Urinary bladder (tissue), 4 donors: ENCODE measurements around the gene CENPK. TPM values are rescaled to one million over a fixed set of nuclear protein-coding genes. Genes with fewer than 3 reads are reported as not detected.
A peak's percentile ranks its signal among the peaks of the same experiment; 100 is the strongest.
"Not testable (repeated sequence)": the region's sequence is repeated elsewhere in the genome, so short reads cannot be mapped to it uniquely, and the experiment has no call there.

Experiments
- DNase-seq: peaks from one replicate; pipeline ENCODE4 v3.0.0-alpha.2; 2015; ENCODE audit errors: extremely low spot score
- H3K27ac ChIP-seq: one replicate; pipeline ENCODE4 v1.5.1; 2013; ENCODE audit warnings: low read depth, mild to moderate bottlenecking, moderate library complexity
- H3K36me3 ChIP-seq: one replicate; pipeline ENCODE4 v1.6.1; 2013; ENCODE audit warnings: mild to moderate bottlenecking, moderate library complexity; ENCODE audit not compliant: insufficient read depth
- H3K4me1 ChIP-seq: one replicate; pipeline ENCODE4 v1.6.1; 2013; ENCODE audit warnings: mild to moderate bottlenecking, moderate library complexity; ENCODE audit not compliant: insufficient read depth
- H3K4me3 ChIP-seq: one replicate; pipeline ENCODE4 v1.5.1; 2013; ENCODE audit warnings: low read depth, low read length
- WGBS: extraction: QIAGEN DNeasy Blood & Tissue Kit; methylation state at CpG from one replicate; pipeline ENCODE4 v1.1.7; 2013; 5-methylcytosine and 5-hydroxymethylcytosine counted together
- polyA plus RNA-seq: library from polyadenylated mRNA; stranded (reverse); fragments of 200-250 nt; gene quantifications from one replicate; pipeline ENCODE4 v1.2.3, GENCODE V29; 2013
- total RNA-seq: library from RNA; depleted of rRNA; stranded (reverse); fragments of >200 nt; gene quantifications from one replicate; pipeline ENCODE4 v1.2.3, GENCODE V29; 2014
- donor health status: healthy with polysubstance abuse.
- donor health status: healthy.

CENPK gene
- 40.4 TPM for total RNA-seq
- polyA plus RNA-seq: 1.4 TPM

GRCh38 chr5:65562731-65563701, at the start of gene CENPK, which contains the start of gene PPWD1:
TSS of gene CENPK (minus strand) at chr5:65563168. CDS start at chr5:65554907, 8,261 bp downstream.
TSS of gene PPWD1 (plus strand) at chr5:65563296. CDS start at chr5:65563311, 15 bp downstream.
- no peaks in the 10 kb centered on the region for H3K4me1 ChIP-seq

GRCh38 chr5:65612298-65612907, 49.4 kb upstream of the CENPK start:
- no peak overlapping the region for H3K4me3 ChIP-seq
- DNase-seq: no peak
- 90% methylated on average over 4 of the region's 4 CpGs for WGBS

More at GRCh38 chr5:65562731-65563701, at the start of gene CENPK, which contains the start of gene PPWD1:
- Histone ChIP-seq H3K36me3 (no peaks in the 10 kb centered on the region), H3K27ac (peak within 1 kb of the TSS; percentile 73), H3K4me3 (peak within 1 kb of the TSS; percentile 54)
- under 1% methylated on average over 54 of the region's 54 CpGs for WGBS
- peak; percentile 91 for DNase-seq

GRCh38 chr5:65611524-65611923, 48.6 kb upstream of the CENPK start:
- no peak overlapping the region for H3K4me3 ChIP-seq
- no peak for DNase-seq
- WGBS: 84% methylated on average over 3 of the region's 3 CpGs
- H3K27ac ChIP-seq: no peak overlapping the region
- H3K36me3 ChIP-seq: peaks cover 4% of the 10 kb centered on the region
- no peaks in the 10 kb centered on the region for H3K4me1 ChIP-seq

More at GRCh38 chr5:65612298-65612907, 49.4 kb upstream of the CENPK start:
- peaks cover 1% of the 10 kb centered on the region for H3K4me1 ChIP-seq
- no peak overlapping the region for H3K27ac ChIP-seq
- peaks cover 2% of the 10 kb centered on the region for H3K36me3 ChIP-seq

GRCh38 chr5:65601761-65602160, 38.8 kb upstream of the CENPK start:
- H3K4me3 ChIP-seq, H3K27ac ChIP-seq, H3K36me3 ChIP-seq, H3K4me1 ChIP-seq, DNase-seq: not testable (repeated sequence)
- 97% methylated on average over 1 of the region's 1 CpG for WGBS

GRCh38 chr5:65588694-65589093, 25.7 kb upstream of the CENPK start:
- H3K4me3 ChIP-seq: no peak overlapping the region
- WGBS: 97% methylated on average over 2 of the region's 2 CpGs
- DNase-seq: no peak
- no peaks in the 10 kb centered on the region for H3K4me1 ChIP-seq
- peaks cover 1% of the 10 kb centered on the region for H3K36me3 ChIP-seq
- H3K27ac ChIP-seq: no peak overlapping the region

GRCh38 chr5:65577141-65577540, 14.2 kb upstream of the CENPK start:
- DNase-seq: no peak
- no peak overlapping the region for H3K4me3 ChIP-seq
- H3K27ac ChIP-seq: no peak overlapping the region
- H3K4me1 ChIP-seq: no peaks in the 10 kb centered on the region
- peaks cover 2% of the 10 kb centered on the region for H3K36me3 ChIP-seq

GRCh38 chr5:65570598-65571226, 7.7 kb upstream of the CENPK start:
- 93% methylated on average over 2 of the region's 2 CpGs for WGBS

GRCh38 chr5:65566505-65566904, 3.5 kb upstream of the CENPK start:
- no peaks in the 10 kb centered on the region for H3K4me1 ChIP-seq
- DNase-seq: no peak
- H3K4me3 ChIP-seq: no peak overlapping the region
- no peaks in the 10 kb centered on the region for H3K36me3 ChIP-seq
- 80% methylated on average over 5 of the region's 5 CpGs for WGBS
- H3K27ac ChIP-seq: no peak overlapping the region

More at GRCh38 chr5:65570598-65571226, 7.7 kb upstream of the CENPK start:
- Histone ChIP-seq H3K4me3 (no peak overlapping the region), H3K36me3 (no peaks in the 10 kb centered on the region), H3K4me1 (no peaks in the 10 kb centered on the region), H3K27ac (no peak overlapping the region)
- no peak for DNase-seq

GRCh38 chr5:65563777-65564176, 809 bp upstream of the CENPK start:
- Histone ChIP-seq H3K36me3 (no peaks in the 10 kb centered on the region), H3K4me3 (peak overlapping the region; percentile 54), H3K4me1 (no peaks in the 10 kb centered on the region), H3K27ac (no peak overlapping the region)
- DNase-seq: no peak
- 9% methylated on average over 11 of the region's 11 CpGs for WGBS

- Histone ChIP-seq H3K4me1 (no peaks in the 10 kb centered on the region), H3K4me3 (no peak overlapping the region), H3K27ac (no peak overlapping the region), H3K36me3 (no peaks in the 10 kb centered on the region)
- no peak for DNase-seq
- 89% methylated on average over 3 of the region's 3 CpGs for WGBS
Measured at GRCh38 chr5:65556718-65557117, 6.2 kb downstream of the CENPK start.

GRCh38 chr5:65556181-65556580, 6.8 kb downstream of the CENPK start:
- H3K36me3 ChIP-seq: no peaks in the 10 kb centered on the region
- H3K4me1 ChIP-seq: no peaks in the 10 kb centered on the region
- no peak overlapping the region for H3K27ac ChIP-seq
- 91% methylated on average over 2 of the region's 2 CpGs for WGBS
- no peak for DNase-seq
- no peak overlapping the region for H3K4me3 ChIP-seq

- no peaks in the 10 kb centered on the region for H3K4me1 ChIP-seq
- no peak overlapping the region for H3K27ac ChIP-seq
- no peak overlapping the region for H3K4me3 ChIP-seq
- no peak for DNase-seq
- H3K36me3 ChIP-seq: no peaks in the 10 kb centered on the region
Measured at GRCh38 chr5:65555287-65555686, 7.7 kb downstream of the CENPK start.

GRCh38 chr5:65553941-65554340, 9.0 kb downstream of the CENPK start:
- 87% methylated on average over 5 of the region's 5 CpGs for WGBS
- no peaks in the 10 kb centered on the region for H3K4me1 ChIP-seq
- H3K4me3 ChIP-seq: no peak overlapping the region
- H3K27ac ChIP-seq: no peak overlapping the region
- no peaks in the 10 kb centered on the region for H3K36me3 ChIP-seq
- no peak for DNase-seq
